ENCODE data around the gene TMEM145. TPM values are rescaled to one million over a fixed set of nuclear protein-coding genes. Genes with fewer than 3 reads are reported as not detected.

The TMEM145 gene
- total RNA-seq, 1 donor from 2014 or later: not detected

- H3K4me2 ChIP-seq (ENCODE audit: low read length): no peak overlapping the region
Observed at GRCh38 chr19:42290136-42290522, 23.0 kb upstream of the TMEM145 start.

GRCh38 chr19:42290523-42291434 lies 22.3 kb upstream of the TMEM145 start:
- Histone ChIP-seq H3K4me1 (ENCODE audit: insufficient read depth, low read length) (peaks cover 7% of the 10 kb centered on the region), H3K79me2 (ENCODE audit: insufficient read depth, low read length) (peaks cover 23% of the 10 kb centered on the region), H3K27me3 (ENCODE audit: insufficient read depth, low read length) (no peaks in the 10 kb centered on the region), H3K9ac (ENCODE audit: low read length) (no peak overlapping the region), H3K4me3 (ENCODE audit: insufficient read depth, low read depth, low read length) (no peak overlapping the region), H2AFZ (ENCODE audit: low read depth, low read length) (no peak overlapping the region), H4K20me1 (ENCODE audit: insufficient read depth, low read length) (peaks cover 76% of the 10 kb centered on the region), H3K4me2 (ENCODE audit: low read length) (no peak overlapping the region), H3K9me3 (ENCODE audit: insufficient read depth, low read depth, low read length) (no peaks in the 10 kb centered on the region), H3K27ac (ENCODE audit: low read depth, low read length) (no peak overlapping the region), H3K36me3 (ENCODE audit: insufficient read depth, low read length) (peaks cover 18% of the 10 kb centered on the region)
- FAIRE-seq: no peak
- Mint-ChIP-seq H3K9me3 (ENCODE audit: unreplicated experiment) (peaks cover 2% of the 10 kb centered on the region), H3K4me1 (ENCODE audit: low read depth, unreplicated experiment) (peaks cover 6% of the 10 kb centered on the region), H3K27ac (ENCODE audit: unreplicated experiment) (no peak overlapping the region), H3K27me3 (ENCODE audit: low read depth, unreplicated experiment) (no peaks in the 10 kb centered on the region), H3K36me3 (ENCODE audit: low read depth, unreplicated experiment) (peaks cover 5% of the 10 kb centered on the region), H3K4me3 (ENCODE audit: unreplicated experiment) (no peak overlapping the region)
- no peak for DNase-seq (ENCODE audit: low read depth)
- peak; percentile 32 for TF ChIP-seq CTCF (IDR thresholded peaks at IDR 0.05; ENCODE audit: insufficient read depth, low read depth, low read length)
- no peak for TF ChIP-seq EZH2 (IDR thresholded peaks at IDR 0.05; ENCODE audit: insufficient read depth, low read length)

More at GRCh38 chr19:42290136-42290522, 23.0 kb upstream of the TMEM145 start:
- Histone ChIP-seq H2AFZ (ENCODE audit: low read depth, low read length) (no peak overlapping the region), H3K4me3 (ENCODE audit: insufficient read depth, low read depth, low read length) (no peak overlapping the region), H3K79me2 (ENCODE audit: insufficient read depth, low read length) (peaks cover 30% of the 10 kb centered on the region), H3K4me1 (ENCODE audit: insufficient read depth, low read length) (peaks cover 13% of the 10 kb centered on the region), H3K27me3 (ENCODE audit: insufficient read depth, low read length) (no peaks in the 10 kb centered on the region), H3K27ac (ENCODE audit: low read depth, low read length) (no peak overlapping the region), H4K20me1 (ENCODE audit: insufficient read depth, low read length) (peaks cover 76% of the 10 kb centered on the region), H3K9me3 (ENCODE audit: insufficient read depth, low read depth, low read length) (no peaks in the 10 kb centered on the region), H3K36me3 (ENCODE audit: insufficient read depth, low read length) (peaks cover 18% of the 10 kb centered on the region), H3K9ac (ENCODE audit: low read length) (no peak overlapping the region)
- H3K27me3 Mint-ChIP-seq (ENCODE audit: low read depth, unreplicated experiment): no peaks in the 10 kb centered on the region
- no peak for FAIRE-seq
- no peak for DNase-seq (ENCODE audit: low read depth)
- no peak overlapping the region for H3K27ac Mint-ChIP-seq (ENCODE audit: unreplicated experiment)
- H3K4me1 Mint-ChIP-seq (ENCODE audit: low read depth, unreplicated experiment): peaks cover 6% of the 10 kb centered on the region
- no peak overlapping the region for H3K4me3 Mint-ChIP-seq (ENCODE audit: unreplicated experiment)
- H3K9me3 Mint-ChIP-seq (ENCODE audit: unreplicated experiment): peaks cover 2% of the 10 kb centered on the region
- no peak for TF ChIP-seq EZH2 (IDR thresholded peaks at IDR 0.05; ENCODE audit: insufficient read depth, low read length)
- TF ChIP-seq CTCF (IDR thresholded peaks at IDR 0.05; ENCODE audit: insufficient read depth, low read depth, low read length): no peak
- H3K36me3 Mint-ChIP-seq (ENCODE audit: low read depth, unreplicated experiment): peaks cover 4% of the 10 kb centered on the region

GRCh38 chr19:42291435-42291810 lies 21.7 kb upstream of the TMEM145 start:
- H2AFZ ChIP-seq (ENCODE audit: low read depth, low read length): no peak overlapping the region
- DNase-seq (ENCODE audit: low read depth): no peak
- Mint-ChIP-seq H3K27me3 (ENCODE audit: low read depth, unreplicated experiment) (no peaks in the 10 kb centered on the region), H3K36me3 (ENCODE audit: low read depth, unreplicated experiment) (peaks cover 3% of the 10 kb centered on the region), H3K4me3 (ENCODE audit: unreplicated experiment) (no peak overlapping the region), H3K9me3 (ENCODE audit: unreplicated experiment) (no peaks in the 10 kb centered on the region), H3K27ac (ENCODE audit: unreplicated experiment) (no peak overlapping the region), H3K4me1 (ENCODE audit: low read depth, unreplicated experiment) (no peaks in the 10 kb centered on the region)
- H3K79me2 ChIP-seq (ENCODE audit: insufficient read depth, low read length): peaks cover 18% of the 10 kb centered on the region
- no peak for FAIRE-seq
- H3K27ac ChIP-seq (ENCODE audit: low read depth, low read length): no peak overlapping the region
- H3K4me3 ChIP-seq (ENCODE audit: insufficient read depth, low read depth, low read length): no peak overlapping the region
- H3K4me1 ChIP-seq (ENCODE audit: insufficient read depth, low read length): peaks cover under 1% of the 10 kb centered on the region
- H3K27me3 ChIP-seq (ENCODE audit: insufficient read depth, low read length): no peaks in the 10 kb centered on the region
- TF ChIP-seq CTCF (IDR thresholded peaks at IDR 0.05; ENCODE audit: insufficient read depth, low read depth, low read length) (no peak), EZH2 (IDR thresholded peaks at IDR 0.05; ENCODE audit: insufficient read depth, low read length) (no peak)
- no peaks in the 10 kb centered on the region for H3K9me3 ChIP-seq (ENCODE audit: insufficient read depth, low read depth, low read length)
- no peak overlapping the region for H3K4me2 ChIP-seq (ENCODE audit: low read length)
- no peak overlapping the region for H3K9ac ChIP-seq (ENCODE audit: low read length)
- peaks cover 76% of the 10 kb centered on the region for H4K20me1 ChIP-seq (ENCODE audit: insufficient read depth, low read length)
- peaks cover 18% of the 10 kb centered on the region for H3K36me3 ChIP-seq (ENCODE audit: insufficient read depth, low read length)
